GM21717 (cell line): ENCODE results near the gene C17orf50.

Experiments used
- ATAC-seq: cut with Tn5 transposase; IDR thresholded peaks from one replicate; pipeline ENCODE4 v1.9.1; 2021; ENCODE audit warnings: mild to moderate bottlenecking, moderate library complexity; ENCODE audit not compliant: unreplicated experiment

C17orf50 gene

DNA sequence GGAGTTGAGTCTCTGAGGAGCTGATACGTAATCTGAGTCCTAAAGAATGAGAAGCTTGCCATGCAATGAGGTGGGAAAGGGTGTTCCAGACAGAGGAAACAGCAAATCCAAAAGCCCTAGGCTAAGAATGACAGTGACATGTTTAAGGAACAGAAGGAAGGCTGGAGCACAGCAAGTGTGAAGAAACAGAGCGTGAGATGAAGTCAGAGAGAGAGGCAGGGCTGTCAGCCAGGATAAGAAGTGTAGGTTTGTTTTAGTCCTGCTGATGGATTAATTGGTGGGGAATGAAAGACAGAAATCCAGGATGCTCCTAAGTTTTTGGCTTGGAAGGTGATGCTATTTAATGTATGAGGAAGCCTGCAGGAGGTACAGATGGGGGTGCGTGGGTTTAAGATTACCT lies 20.3 kb downstream of the C17orf50 start:
- ATAC-seq, result no peak

DNA sequence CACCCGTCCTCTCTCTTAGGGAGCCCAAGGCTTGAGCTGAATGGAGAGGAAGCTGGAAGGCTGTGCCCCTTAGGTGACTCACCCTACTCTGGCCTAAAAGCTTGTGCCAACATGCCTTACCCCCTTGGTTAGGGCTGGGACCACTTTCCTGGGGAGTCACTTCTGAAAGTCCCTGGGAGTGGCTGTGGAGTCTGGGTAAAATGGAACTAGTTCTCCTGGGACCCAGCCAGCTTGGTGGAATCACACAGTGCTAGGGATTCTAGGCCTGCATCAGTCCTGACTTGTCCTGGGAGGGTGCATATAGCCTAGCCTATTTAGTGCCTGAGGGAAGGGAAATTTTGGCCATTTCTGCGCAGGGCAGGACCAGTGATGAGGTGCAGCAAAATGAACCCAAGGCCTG lies 24.2 kb downstream of the C17orf50 start:
- no peak for ATAC-seq

DNA sequence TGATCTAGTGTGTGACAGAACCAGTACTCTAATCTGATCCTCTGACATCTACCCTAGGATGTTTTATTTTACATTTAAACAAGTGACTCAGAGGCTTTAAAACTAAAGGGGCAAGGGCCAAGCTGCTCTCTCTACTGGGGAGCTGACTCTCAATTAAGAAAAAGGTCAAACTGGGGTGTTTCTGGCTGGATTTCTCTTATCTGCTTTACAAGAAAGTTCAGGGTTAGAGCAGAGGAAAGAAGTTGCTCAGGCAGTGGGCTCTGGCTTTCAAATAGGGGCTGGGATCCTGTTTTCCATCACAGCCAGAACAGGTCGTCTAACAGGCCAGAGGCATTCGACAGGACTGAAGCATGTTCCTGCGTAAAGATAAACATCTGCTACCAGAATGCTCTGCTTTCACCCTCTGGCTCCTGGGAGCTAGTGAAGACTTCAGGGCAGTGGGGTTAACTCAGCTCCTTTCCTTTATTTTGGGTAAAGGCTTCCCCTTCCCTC lies 26.3 kb downstream of the C17orf50 start:
- no peak for ATAC-seq

DNA sequence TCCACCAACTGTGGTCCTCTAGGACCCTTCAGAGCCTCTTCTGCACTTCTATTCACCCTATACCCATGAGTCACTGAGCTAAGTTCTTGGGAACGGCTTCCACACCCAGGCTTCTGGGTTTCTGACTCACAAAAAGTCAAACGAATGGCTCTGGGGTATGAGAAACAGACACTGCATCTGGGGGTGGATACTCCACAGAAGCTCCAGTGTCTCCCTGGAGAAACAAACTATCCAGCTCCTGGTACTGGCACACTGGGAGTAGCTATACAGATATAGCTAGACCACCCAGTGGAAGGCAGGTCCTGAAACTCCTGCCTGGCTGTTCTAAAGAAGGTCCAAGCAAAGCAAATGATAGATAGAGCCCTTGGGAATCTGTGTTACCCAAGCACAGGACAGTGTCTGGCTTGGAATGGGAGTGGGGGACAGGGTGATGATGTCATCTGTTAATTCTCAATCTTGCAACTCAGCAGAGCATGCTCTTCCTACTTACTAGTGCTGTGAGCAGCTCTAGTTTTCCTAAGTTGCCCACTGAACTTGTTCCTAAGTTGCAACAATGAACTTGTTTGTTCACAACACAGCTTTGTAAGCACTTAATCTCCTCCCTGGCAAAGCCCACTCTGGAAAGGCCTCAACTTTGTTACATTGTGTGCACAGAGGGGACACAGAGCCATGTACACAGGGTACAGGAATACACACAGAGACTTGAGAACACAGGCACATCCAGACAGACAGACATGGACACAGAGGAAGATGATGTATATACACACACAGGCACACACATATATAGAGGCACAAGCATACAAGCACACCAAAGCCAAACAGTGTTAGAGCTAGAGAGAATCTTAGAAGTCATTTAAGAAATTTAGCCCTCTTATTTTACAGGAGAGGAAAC lies 28.0 kb downstream of the C17orf50 start:
- ATAC-seq, result no peak

DNA sequence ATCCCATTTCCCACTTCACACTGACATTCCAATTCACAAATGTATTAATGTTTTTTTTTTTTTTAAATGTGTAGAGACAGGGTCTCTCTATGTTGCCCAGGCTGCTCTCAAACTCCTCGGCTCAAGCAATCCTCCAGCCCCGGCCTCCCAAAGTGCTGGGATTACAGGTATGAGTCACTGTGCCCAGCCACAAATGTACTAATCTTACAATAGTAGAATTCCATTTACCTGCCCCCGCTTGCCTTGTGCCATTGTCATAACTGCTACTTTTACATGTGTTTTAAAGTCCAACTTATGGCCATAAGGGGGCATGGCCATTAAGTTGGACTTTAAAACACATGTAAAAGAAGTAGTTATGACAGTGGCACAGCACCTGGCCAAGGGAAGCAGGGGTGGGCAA lies 30.2 kb downstream of the C17orf50 start:
- no peak for ATAC-seq

DNA sequence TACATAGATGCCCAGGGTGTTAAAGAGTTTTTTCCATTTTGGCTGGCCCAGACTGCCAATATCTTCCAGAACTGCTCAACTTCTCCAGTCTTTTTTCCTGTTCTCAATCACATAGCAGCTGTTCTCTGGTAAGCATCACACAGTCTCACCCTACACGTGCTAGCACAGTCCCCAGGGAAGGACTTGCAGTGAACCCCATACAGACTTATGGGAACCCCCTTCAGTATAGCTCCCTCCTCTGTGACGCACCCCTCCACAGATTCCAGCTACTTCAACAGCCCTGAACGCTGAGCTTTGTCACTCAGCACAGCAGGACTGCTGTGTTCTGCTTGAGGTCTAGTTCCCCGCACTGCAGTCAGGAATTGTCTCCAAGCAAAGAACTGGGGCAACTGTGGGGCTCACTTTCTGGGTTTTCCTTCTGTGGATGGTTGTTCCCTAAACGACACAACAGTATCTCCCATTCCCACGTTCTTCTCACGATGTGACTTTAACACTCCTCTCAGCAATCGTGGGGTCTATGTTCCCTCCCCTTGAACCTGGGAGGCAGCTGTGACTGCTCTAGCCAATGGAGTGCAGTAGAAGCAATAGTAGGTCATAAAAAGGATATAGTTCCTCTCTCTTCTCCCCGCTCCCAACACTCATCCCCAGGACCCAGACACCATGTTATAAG lies 31.1 kb downstream of the C17orf50 start:
- ATAC-seq, result no peak

DNA sequence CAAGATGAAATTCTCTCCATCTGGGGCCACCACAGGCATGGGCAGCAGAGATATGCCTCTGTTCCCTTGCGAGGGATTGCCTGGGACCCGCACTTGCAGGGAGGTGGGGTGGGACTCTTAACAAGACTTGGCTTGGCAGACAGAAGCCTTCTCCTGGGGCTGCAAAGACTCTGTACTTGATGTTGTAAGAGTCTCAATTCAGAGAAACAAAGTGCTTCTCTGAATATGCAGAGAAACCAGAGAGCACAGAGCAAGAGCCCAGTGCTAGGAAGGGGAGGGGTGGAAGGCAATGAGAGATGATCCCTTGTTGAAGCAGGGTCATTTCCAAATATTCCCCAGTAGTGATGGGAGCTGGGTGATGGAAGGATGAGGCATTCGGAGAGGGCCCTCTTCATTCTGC lies 32.6 kb downstream of the C17orf50 start:
- ATAC-seq, result no peak

DNA sequence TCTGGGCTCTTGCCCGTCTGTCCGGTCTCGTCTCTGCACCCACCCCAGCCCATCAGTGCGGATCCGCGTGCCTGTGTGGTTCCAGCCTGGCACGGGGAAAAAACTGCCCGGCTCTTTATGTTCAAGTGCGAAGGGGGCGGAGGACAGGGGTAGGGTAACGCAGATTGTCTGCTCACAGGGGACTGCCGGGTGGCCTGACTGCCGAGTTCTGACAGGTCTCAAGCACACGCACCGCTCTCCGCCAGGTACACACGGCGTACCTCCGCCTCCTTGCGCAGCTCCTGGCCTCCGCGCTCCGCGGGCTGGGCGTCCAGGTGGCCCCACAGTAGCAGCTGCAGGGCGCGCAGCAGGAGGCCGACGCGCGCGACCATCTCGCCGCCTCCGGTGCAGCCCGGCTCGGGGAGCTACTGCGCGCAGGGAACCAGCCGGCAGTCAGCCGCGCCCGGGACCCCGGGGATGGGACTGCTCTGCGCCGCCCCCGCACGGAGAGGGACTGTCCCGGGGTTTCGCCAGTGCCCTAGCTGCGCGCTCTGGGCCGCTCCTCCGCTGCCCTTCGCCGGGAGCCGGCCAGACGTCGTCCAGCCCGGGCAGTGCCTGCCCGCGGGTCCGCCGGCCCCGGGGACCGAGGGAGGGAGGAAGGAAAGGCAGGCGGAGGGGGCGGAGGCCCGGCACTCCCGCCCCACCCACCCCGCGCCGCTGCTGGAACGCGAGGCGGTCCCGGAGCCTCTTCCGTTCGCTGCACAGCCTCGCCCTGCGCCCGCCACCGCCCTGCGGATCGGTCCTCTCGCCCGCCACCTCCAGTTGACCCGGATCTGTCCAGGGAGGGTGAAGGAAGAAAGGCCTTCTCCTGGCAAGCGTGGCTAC lies 34.6 kb downstream of the C17orf50 start, which contains the start of gene MMP28:
Gene MMP28, minus strand, starts transcription at position 635 of the 864 bp plus-strand sequence. Its CDS starts 264 bp downstream, at position 371.
- no peak for ATAC-seq

DNA sequence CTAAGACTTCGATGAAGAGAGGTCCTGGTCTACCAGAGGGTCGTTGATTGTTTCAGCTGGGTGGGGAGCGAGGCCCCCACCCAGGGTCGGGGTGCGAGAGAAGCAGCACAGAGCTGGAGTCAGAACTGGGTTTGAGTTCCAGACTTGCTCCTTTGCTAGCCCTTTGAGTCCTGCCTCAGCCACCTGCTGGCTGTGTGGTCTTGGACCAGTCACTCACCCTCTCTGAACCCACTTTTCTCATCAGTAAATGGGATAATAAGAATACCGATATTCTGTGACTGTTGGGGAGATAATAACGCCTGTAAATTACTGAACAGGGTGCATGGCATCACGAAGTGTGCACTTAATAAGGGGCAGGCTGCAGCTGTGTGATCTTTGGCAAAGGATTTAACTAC lies 35.2 kb downstream of the C17orf50 start:
- ATAC-seq, result no peak

DNA sequence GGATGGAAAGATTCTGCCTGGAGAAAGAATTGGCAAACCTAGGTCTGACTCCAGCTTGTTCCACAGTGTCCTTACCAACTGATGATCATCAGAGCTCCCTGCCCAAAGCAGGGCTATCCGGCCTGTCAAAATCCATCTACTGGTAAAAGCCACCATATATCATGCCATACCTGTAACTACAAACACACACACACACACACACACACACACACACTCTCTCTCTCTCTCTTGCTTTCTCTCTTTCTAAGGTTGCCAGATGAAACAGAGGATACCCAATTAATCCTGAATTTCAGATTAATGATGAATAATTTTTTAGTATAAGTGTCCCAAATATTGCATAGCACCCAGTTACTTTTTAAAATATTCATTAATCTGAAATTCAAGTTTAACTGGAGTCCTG lies 36.3 kb downstream of the C17orf50 start:
- ATAC-seq, result no peak

DNA sequence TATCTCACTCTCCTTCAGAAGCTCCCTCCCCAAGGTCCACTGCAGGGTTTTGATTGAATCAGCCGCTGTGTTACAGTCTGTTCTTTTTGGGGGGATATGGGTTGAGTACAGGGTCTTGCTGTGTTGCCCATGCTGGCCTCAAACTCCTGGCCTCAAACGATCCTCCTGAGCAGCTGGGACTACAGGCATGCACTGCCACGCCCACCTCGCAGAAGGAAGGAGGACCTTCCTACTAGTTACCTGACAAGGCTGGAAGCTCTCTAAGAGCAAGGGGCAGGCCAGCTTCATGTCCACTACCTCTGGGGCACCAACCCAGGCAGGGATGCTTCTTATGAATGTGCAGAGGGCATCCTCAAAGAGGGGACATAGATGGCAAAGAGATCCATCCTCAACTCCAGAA lies 36.7 kb downstream of the C17orf50 start:
- no peak for ATAC-seq

DNA sequence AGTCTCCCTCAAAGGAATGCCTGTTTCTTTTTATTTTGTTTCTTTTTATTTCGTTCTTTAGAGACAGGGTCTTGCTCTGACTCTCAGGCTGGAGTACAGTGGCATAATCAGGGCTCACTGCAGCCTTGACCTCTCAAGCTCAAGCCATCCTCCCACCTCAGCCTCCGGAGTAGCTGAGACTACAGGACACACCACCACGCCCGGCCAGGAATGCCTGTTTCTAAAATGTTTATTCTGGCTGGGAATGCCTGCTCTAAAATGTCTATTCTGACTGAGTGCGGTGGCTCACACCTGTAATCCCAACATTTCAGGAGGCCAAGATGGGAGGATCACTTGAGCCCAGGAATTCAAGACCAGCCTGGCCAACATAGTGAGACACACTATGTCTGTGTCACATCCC lies 37.2 kb downstream of the C17orf50 start:
- no peak for ATAC-seq

DNA sequence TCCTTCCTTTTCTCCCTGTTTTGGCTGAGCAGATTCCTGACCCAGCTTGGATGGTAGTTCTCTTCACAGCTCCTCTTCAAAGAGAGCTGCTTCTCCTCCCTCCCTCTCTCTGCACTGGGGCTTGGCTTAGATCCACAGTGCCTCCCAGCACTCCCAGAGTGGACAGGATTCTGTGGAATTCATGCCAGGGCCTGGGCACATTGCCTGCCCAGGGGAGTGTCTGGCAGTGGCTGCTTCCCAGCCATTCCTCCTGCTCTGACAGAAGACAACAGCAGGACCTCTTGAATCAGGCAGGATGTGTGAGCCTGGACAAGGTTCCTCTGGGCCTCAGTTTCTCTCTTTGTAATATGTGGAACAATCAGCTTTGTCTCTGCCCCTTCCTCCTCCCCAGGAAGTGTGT lies 39.3 kb downstream of the C17orf50 start:
- ATAC-seq, result no peak

DNA sequence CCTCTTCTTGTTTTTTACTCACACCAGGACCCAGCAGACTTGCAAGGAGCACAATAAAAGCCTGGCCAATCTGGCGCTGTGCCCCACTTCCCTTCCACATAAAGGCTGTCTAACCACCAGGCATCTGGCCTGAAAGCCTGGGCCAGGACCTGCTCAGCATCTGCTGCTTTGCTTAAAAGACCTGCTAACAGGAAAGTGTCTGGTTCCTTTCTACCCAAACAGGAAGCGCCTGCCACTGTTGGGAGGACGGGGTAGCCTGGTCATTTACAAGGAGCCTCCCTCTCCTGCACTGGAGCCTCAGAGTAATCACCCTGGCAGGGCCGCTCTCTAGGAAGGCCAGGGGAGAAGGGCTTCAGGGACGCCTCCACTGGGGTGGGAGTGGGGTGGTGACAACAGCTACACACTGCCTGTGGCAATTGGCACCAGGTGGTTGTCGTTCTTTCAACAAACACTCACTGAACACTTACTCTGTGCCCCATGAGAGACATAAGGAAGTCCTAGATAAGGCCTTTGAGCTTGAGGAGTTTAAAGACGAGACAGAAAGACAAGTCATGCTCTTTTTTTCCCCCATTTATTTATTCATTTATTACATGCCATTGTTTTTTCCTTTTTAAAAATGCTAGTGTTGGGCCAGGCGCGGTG lies 41.0 kb downstream of the C17orf50 start:
- no peak for ATAC-seq

DNA sequence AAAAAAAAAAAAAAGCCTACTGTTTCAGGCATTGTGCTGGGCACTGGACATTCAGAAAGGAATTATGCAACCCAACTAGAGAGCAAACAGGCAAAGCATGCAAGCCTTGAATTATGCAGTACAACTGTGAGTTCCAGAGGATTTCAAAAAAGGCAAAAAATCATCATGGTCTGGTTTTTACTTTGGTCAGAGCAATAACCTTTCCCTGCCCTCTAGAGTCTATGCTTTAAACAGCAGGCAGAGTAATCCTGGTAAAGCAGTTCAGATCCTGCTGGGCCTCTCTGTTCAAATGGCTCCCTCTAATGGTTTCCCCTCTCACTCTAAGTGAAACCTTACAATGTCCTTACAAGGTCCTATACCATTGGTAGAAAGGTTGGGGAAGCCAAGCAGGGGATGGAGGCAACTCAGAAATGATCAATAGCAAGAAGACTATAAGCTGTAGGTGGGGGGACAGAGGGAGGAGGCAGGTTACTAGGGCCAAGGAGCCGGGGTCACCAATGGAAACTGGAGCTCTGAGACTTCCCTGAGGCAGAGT lies 44.0 kb downstream of the C17orf50 start:
- ATAC-seq, result no peak

DNA sequence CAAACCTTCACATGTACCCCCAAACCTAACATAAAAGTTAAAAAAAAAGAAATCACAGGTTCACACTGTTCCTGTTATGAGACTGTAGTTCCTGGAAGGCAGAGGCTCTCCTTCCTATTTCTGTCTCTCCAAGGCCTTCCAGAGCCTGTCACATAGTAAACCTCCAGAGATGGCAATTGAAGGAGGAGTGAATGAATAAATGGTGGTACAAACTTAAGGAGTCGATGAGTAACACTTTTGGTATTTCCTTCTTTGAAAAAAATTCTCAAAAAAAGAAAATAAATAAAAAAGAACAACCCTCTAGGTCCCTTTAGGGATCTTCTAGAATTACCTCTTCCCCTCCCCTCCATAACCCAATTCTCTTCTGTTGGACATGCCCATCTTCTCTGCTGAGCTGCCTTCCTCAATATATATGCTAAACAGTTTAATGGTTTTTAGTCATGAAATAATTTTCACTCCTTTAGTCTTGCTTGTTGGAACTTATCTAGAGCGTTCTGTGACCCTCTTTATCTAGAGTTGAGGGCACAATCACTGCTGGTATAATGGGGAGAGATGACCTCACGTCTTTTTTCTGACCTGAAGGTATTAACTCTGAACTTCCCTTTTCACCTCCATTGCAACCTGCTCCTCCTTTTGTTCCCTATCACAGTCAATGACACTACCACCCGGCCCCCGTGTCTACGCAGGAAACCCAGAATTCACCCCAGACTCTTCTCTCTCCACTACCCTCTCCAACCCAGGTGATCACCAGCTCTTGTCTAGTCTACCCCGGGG lies 46.9 kb downstream of the C17orf50 start:
- no peak for ATAC-seq

DNA sequence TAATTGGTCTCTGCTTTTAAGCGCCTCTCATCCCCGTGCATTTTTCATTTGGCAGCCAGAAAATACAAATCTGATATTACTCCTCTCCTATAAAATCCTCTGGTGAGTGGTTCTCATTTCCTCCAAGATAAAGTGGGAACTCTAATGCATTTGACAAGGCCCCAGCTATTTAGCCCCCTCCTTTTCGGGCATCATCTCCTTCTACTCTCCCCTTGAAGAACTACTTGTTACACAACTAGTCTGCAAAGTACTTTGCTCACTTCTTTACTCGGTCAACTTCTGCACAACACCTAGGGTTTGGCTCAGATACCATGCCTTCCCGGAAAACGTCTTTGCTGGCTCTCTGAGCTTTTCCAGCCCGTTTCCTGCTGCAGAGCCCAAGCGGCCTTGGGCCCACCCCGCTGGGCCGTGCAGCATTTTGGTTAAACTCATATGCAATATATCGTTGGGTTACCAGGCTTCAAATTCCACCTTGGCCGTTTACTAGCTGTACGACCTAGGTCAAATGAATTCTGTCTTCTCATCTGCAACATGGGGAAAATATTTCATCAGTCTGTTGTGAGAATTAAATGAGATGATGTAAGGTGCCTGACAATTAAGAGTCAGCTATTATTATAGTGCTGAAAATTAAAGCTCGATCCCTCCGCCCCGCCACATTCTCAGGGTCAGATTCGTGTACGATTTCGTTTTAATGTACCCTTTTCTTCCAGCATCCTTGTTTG lies 47.7 kb downstream of the C17orf50 start:
- ATAC-seq, result peak; percentile 5

DNA sequence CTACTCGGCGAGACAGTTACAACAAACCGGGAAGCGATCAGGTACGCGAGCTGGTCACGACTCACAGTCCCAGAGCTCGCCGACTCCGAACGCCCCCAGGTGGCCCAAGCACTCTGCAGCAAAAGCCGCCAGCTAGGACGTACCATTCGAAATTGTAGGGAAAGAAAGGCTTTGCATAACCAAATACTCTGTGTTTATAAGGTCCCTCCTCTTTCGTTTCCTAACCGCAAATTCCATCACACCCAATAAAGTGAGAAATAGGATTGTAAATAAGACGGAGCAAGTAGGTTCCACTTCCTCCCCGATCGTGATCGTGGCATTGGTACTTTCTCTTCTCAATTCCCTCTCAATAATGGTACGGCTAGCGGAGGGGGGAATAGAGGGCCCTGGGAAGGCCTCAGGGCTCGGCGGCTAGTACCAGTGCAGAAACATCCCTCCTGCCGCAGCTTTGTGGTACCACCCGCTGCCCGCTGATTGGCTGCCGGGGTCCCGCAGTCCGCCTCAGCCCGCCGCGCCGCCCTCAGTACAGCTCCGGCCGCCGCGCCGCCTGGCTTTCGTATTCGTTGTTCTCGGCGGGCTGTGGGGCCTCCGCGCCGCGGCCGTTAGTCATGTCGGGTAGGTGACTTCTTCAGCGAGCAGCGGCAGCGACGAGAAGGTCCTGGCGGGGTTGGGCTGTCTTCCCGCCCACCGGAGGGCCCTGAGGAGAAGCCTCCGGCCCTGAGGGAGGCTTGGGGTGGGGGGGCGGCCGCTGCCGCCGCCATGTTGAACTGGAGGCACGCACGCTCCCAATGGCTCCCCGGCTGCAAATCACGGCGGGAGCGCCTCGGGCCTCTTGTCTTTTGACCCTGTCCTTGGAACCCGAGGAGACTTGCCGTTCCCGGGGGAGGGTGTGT lies 48.5 kb downstream of the C17orf50 start, which contains the start of gene TAF15:
Gene TAF15, plus strand, starts transcription at position 523 of the 893 bp plus-strand sequence. Its CDS starts 86 bp downstream, at position 609.
- ATAC-seq, result peak; percentile 87
